ENCODE data around the gene NAMPT. TPM values are rescaled to one million over a fixed set of nuclear protein-coding genes. Genes with fewer than 3 reads are reported as not detected.

NAMPT gene
- polyA plus RNA-seq, 3 donors: 71.3 to 358 (median 133) TPM

GRCh38 chr7:106199813-106200364 is 84.9 kb downstream of the NAMPT start:
- Mint-ChIP-seq H3K4me1 (peaks cover 2% of the 10 kb centered on the region), H3K27me3 (ENCODE audit: low read depth in 3 of 3) (peaks cover under 1 to 4% (median 1%) of the 10 kb centered on the region in 3 donors), H3K27ac (no peak overlapping the region), H3K9me3 (no peaks in the 10 kb centered on the region), H3K36me3 (no peaks in the 10 kb centered on the region), H3K4me3 (no peak overlapping the region)
- Histone ChIP-seq H3K4me1 (ENCODE audit: control insufficient read depth in 1 of 2, insufficient read depth in 2 of 2, low read length in 2 of 2) (no peaks in the 10 kb centered on the region), H3K4me2 (replicated peaks; ENCODE audit: extremely low read depth, low read length, poor library complexity, severe bottlenecking) (no peak overlapping the region), H3K27ac (ENCODE audit: low read depth in 1 of 2, low read length in 2 of 2) (no peak overlapping the region), H3K27me3 (ENCODE audit: control insufficient read depth in 2 of 2, insufficient read depth in 2 of 2, low read length in 2 of 2) (no peaks in the 10 kb centered on the region), H3K4me3 (replicated peaks in 1 of 3; ENCODE audit: low read depth in 2 of 3, low read length in 3 of 3) (no peak overlapping the region), H3K9ac (ENCODE audit: insufficient read depth, low read length, poor library complexity, severe bottlenecking) (no peak overlapping the region), H3K9me3 (replicated peaks in 1 of 2; ENCODE audit: control insufficient read depth in 1 of 2, insufficient read depth in 1 of 2, low read length in 2 of 2) (no peaks in the 10 kb centered on the region), H3K79me2 (ENCODE audit: insufficient read depth, low read length) (no peaks in the 10 kb centered on the region), H2AFZ (ENCODE audit: insufficient read depth, low read depth, low read length, poor library complexity, severe bottlenecking) (no peak overlapping the region), H4K20me1 (ENCODE audit: insufficient read depth, low read length) (no peaks in the 10 kb centered on the region), H3K36me3 (replicated peaks in 1 of 2; ENCODE audit: control insufficient read depth in 1 of 2, insufficient read depth in 2 of 2, low read length in 2 of 2) (no peaks in the 10 kb centered on the region)
- intact Hi-C loops (cut with micrococcal nuclease): no loop called here
- no peak for DNase-seq
- no peak for TF ChIP-seq CTCF (IDR thresholded peaks at IDR 0.05)
- 100% methylated on average over 1 of the region's 6 CpGs for WGBS (ENCODE audit: insufficient coverage)

- intact Hi-C loops (cut with micrococcal nuclease): no loop called here
- no peak overlapping the region for H2AFZ ChIP-seq (ENCODE audit: insufficient read depth, low read depth, low read length, poor library complexity, severe bottlenecking)
- Mint-ChIP-seq H3K27me3 (ENCODE audit: low read depth in 3 of 3) (peaks cover 1 to 4% (median 3%) of the 10 kb centered on the region in 3 donors), H3K27ac (no peak overlapping the region), H3K4me1 (peaks cover 2% of the 10 kb centered on the region), H3K36me3 (no peaks in the 10 kb centered on the region), H3K4me3 (no peak overlapping the region), H3K9me3 (no peaks in the 10 kb centered on the region)
- no peak overlapping the region for H3K4me3 ChIP-seq (replicated peaks in 1 of 3; ENCODE audit: low read depth in 2 of 3, low read length in 3 of 3)
- WGBS (ENCODE audit: insufficient coverage): no CpG with 5 or more reads among the region's 1 CpG
- no peaks in the 10 kb centered on the region for H3K9me3 ChIP-seq (replicated peaks in 1 of 2; ENCODE audit: control insufficient read depth in 1 of 2, insufficient read depth in 1 of 2, low read length in 2 of 2)
- no peaks in the 10 kb centered on the region for H3K4me1 ChIP-seq (ENCODE audit: control insufficient read depth in 1 of 2, insufficient read depth in 2 of 2, low read length in 2 of 2)
- H3K27me3 ChIP-seq (ENCODE audit: control insufficient read depth in 2 of 2, insufficient read depth in 2 of 2, low read length in 2 of 2): no peaks in the 10 kb centered on the region
- no peaks in the 10 kb centered on the region for H4K20me1 ChIP-seq (ENCODE audit: insufficient read depth, low read length)
- no peak for TF ChIP-seq CTCF (IDR thresholded peaks at IDR 0.05)
- no peak overlapping the region for H3K4me2 ChIP-seq (replicated peaks; ENCODE audit: extremely low read depth, low read length, poor library complexity, severe bottlenecking)
- no peak overlapping the region for H3K27ac ChIP-seq (ENCODE audit: low read depth in 1 of 2, low read length in 2 of 2)
- H3K9ac ChIP-seq (ENCODE audit: insufficient read depth, low read length, poor library complexity, severe bottlenecking): no peak overlapping the region
- H3K79me2 ChIP-seq (ENCODE audit: insufficient read depth, low read length): no peaks in the 10 kb centered on the region
- no peaks in the 10 kb centered on the region for H3K36me3 ChIP-seq (replicated peaks in 1 of 2; ENCODE audit: control insufficient read depth in 1 of 2, insufficient read depth in 2 of 2, low read length in 2 of 2)
- no peak for DNase-seq
Measured at GRCh38 chr7:106199024-106199423, 85.8 kb downstream of the NAMPT start.

Small RNA genes within 50 kb of the gene (small RNA-seq; reads per million reads assigned to genes)
- not detected for gene RNU6-392P (ENCODE audit: insufficient read length, low read depth)

Other genes with a start within 250 kb of the NAMPT start
- 10 to 100 TPM; 22.3 to 82.1 (median 64.7) TPM for gene SYPL1, start 172.7 kb downstream of the NAMPT start, polyA plus RNA-seq

All from CD14-positive monocyte (primary cell).